ENCODE data around the gene CTBP2. TPM values are rescaled to one million over a fixed set of nuclear protein-coding genes. Genes with fewer than 3 reads are reported as not detected.

CTBP2 gene
- total RNA-seq, 1 donor from 2014 or later: 127 TPM

- no peak overlapping the region for H3K4me3 Mint-ChIP-seq
- H3K27ac Mint-ChIP-seq (ENCODE audit: unreplicated experiment): no peak overlapping the region
- TF ChIP-seq CTCF (conservative IDR thresholded peaks at IDR 0.05): no peak
- no peaks in the 10 kb centered on the region for H3K27me3 Mint-ChIP-seq (ENCODE audit: low read depth)
- no peak for DNase-seq (ENCODE audit: low read depth, low spot score)
- H3K4me1 Mint-ChIP-seq: peaks cover 22% of the 10 kb centered on the region
- peaks cover 4% of the 10 kb centered on the region for H3K9me3 Mint-ChIP-seq
- H3K36me3 Mint-ChIP-seq (ENCODE audit: low read depth): peaks cover 28% of the 10 kb centered on the region
Observed at GRCh38 chr10:125016611-125017202, 143.7 kb downstream of the CTBP2 start.

GRCh38 chr10:125016123-125016522 lies 144.2 kb downstream of the CTBP2 start:
- H3K36me3 Mint-ChIP-seq (ENCODE audit: low read depth): peaks cover 26% of the 10 kb centered on the region
- no peak overlapping the region for H3K27ac Mint-ChIP-seq (ENCODE audit: unreplicated experiment)

GRCh38 chr10:125015356-125015944 lies 144.9 kb downstream of the CTBP2 start:
- no peaks in the 10 kb centered on the region for H3K27me3 Mint-ChIP-seq (ENCODE audit: low read depth)
- peaks cover 4% of the 10 kb centered on the region for H3K9me3 Mint-ChIP-seq
- TF ChIP-seq CTCF (conservative IDR thresholded peaks at IDR 0.05): no peak
- H3K36me3 Mint-ChIP-seq (ENCODE audit: low read depth): peaks cover 19% of the 10 kb centered on the region
- H3K4me3 Mint-ChIP-seq: no peak overlapping the region
- DNase-seq (ENCODE audit: low read depth, low spot score): no peak
- H3K27ac Mint-ChIP-seq (ENCODE audit: unreplicated experiment): no peak overlapping the region
- peaks cover 17% of the 10 kb centered on the region for H3K4me1 Mint-ChIP-seq

More at GRCh38 chr10:125016123-125016522, 144.2 kb downstream of the CTBP2 start:
- peaks cover 16% of the 10 kb centered on the region for H3K4me1 Mint-ChIP-seq
- no peak overlapping the region for H3K4me3 Mint-ChIP-seq
- no peak for DNase-seq (ENCODE audit: low read depth, low spot score)
- no peak for TF ChIP-seq CTCF (conservative IDR thresholded peaks at IDR 0.05)
- H3K9me3 Mint-ChIP-seq: peaks cover 4% of the 10 kb centered on the region
- no peaks in the 10 kb centered on the region for H3K27me3 Mint-ChIP-seq (ENCODE audit: low read depth)

- Mint-ChIP-seq H3K27ac (ENCODE audit: unreplicated experiment) (no peak overlapping the region), H3K27me3 (ENCODE audit: low read depth) (no peaks in the 10 kb centered on the region), H3K4me3 (no peak overlapping the region), H3K36me3 (ENCODE audit: low read depth) (peaks cover 16% of the 10 kb centered on the region), H3K4me1 (peaks cover 23% of the 10 kb centered on the region), H3K9me3 (peaks cover 4% of the 10 kb centered on the region)
- TF ChIP-seq CTCF (conservative IDR thresholded peaks at IDR 0.05): no peak
- DNase-seq (ENCODE audit: low read depth, low spot score): no peak
Observed at GRCh38 chr10:125014836-125015355, 145.5 kb downstream of the CTBP2 start.

GRCh38 chr10:125014086-125014830 lies 146.1 kb downstream of the CTBP2 start:
- peaks cover 29% of the 10 kb centered on the region for H3K4me1 Mint-ChIP-seq

More at GRCh38 chr10:125014086-125014830, 146.1 kb downstream of the CTBP2 start:
- H3K27me3 Mint-ChIP-seq (ENCODE audit: low read depth): no peaks in the 10 kb centered on the region
- H3K4me3 Mint-ChIP-seq: no peak overlapping the region
- no peak for TF ChIP-seq CTCF (conservative IDR thresholded peaks at IDR 0.05)
- H3K27ac Mint-ChIP-seq (ENCODE audit: unreplicated experiment): no peak overlapping the region
- H3K36me3 Mint-ChIP-seq (ENCODE audit: low read depth): peaks cover 9% of the 10 kb centered on the region
- DNase-seq (ENCODE audit: low read depth, low spot score): no peak
- no peaks in the 10 kb centered on the region for H3K9me3 Mint-ChIP-seq
